NCI-H82 (cell line): ENCODE results near the gene MSMB.
"Not testable (repeated sequence)": the region's sequence is repeated elsewhere in the genome, so short reads cannot be mapped to it uniquely, and the experiment has no call there.

Source experiments
- DNase-seq: peaks from one replicate; lab custom pipeline; 2025; lab: John Stamatoyannopoulos, UW

Gene MSMB, protein sequence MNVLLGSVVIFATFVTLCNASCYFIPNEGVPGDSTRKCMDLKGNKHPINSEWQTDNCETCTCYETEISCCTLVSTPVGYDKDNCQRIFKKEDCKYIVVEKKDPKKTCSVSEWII

DNA sequence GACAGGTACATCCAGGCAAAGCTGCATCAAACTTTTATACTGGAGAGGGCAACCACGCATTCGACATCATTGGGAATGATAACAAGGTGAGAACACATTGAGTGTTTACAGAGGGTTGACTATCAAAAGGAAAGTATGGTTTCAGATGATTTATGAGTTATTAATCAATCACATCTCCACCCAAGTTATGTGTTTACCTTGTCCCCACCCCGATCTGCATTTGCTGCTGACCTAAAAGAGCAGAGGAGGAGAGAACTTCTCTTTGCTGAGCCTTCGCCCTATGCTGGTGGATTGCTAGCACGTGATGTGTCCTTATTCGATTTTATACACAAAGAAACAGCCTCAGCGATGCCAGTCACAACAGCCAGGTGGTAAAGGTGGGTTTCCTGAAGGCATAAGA lies at the start of gene MSMB:
Gene MSMB (minus strand): TSS at position 9 of the 400 bp plus-strand sequence. CDS start 32 bp downstream, outside the sequence.
- no peak for DNase-seq

GRCh38 chr10:46094931-46095750 lies 49.1 kb upstream of the MSMB start:
- DNase-seq, result no peak

GRCh38 chr10:46094197-46094500 lies 48.1 kb upstream of the MSMB start:
- no peak for DNase-seq

DNA sequence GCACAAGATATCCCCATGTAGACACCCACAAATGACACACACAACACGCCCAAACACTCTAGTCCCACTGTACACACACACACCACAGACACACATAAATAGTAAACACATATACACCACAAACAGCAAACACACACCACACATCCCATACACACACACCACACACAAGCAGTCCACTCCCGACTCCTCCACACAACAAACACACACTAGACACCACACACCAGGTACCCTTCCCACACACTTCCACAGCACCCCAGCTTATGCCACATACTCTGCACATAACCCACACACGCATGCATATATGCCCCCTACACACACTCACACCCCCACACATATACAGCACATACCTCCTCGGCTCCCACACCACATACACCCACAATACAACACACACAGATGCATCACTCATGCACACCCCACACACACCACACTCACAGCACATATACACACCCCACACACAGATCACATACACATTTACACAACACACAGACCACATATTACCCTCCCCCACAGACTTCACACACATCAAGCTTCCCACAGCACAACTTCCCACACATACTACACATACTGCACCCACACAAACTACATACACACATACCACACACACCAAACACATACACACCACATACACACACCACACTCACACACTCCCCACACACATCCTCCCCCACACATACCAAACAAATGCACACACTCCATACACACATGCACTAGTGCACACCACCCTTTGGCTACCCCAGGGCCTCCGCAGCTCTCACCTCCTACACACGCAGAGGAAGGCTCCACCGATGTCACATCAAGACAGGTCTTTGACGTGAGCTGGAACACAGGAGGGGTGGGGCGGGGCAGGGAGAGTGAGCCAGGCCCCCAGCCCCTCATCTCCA lies 47.5 kb upstream of the MSMB start:
- not testable (repeated sequence) for DNase-seq

DNA sequence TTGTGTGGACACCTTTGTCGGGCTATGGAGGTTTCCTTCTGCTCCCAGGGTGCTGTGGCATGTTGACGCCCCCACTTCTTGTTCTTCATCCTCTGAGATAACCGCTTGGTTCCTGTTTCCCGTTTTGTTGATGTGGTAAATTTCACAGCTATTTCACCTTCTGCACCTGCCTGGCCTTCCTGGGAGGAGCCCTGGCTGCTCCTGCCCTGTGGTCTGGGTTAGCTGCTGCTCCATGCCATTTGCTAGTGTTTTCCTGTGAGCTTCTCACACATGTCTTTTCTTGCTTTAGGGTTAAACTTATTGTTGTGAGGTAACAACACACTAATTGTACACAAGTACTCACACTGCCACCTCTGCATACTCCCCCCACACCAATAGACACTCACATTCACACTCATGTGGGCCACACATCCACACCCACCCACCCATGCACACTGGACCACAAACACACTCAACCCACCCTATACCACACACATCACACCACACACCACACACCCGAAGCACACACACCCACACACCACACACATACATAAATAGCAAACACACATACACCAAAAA lies 46.5 kb upstream of the MSMB start:
- no peak for DNase-seq

- DNase-seq, result no peak
These were observed 45.9 kb upstream of the MSMB start for GRCh38 chr10:46091828-46092523.

DNA sequence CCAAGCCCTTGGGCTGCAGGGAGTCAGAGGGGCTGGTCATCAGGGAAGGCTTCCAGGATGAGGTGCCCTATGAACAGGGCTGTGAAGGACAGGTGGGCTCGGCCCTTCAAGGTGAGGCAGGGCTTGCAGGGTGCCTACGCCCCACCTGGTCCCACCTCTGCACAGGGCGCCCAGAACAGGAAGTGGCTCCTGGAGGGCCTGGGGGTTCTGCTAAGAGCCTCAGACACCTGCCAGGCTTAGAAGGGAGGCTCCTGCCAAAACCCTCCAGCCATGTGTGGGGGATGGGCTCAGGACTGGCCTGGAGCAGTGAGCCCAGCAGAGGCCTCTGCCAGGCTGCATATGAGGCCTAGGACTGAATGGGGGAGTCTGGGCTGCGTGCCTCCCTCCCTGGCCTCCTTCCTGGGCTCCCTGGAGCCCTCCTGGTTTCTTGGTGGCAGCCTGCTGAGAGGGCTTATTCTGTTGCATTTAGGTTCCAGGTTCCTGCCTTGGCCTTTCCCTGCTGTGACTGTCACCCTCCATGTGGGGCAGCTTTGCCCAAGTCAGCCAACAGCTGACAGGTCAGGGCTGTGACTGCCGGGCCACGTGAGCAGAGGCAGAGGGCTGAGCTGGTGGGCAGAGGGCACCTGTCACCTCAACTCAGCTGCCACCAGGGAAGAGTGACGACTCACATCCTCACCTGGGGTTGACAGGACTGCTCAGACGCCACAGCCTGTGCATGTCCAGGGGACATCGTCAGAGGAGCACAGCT lies 45.2 kb upstream of the MSMB start:
- DNase-seq, result no peak

DNA sequence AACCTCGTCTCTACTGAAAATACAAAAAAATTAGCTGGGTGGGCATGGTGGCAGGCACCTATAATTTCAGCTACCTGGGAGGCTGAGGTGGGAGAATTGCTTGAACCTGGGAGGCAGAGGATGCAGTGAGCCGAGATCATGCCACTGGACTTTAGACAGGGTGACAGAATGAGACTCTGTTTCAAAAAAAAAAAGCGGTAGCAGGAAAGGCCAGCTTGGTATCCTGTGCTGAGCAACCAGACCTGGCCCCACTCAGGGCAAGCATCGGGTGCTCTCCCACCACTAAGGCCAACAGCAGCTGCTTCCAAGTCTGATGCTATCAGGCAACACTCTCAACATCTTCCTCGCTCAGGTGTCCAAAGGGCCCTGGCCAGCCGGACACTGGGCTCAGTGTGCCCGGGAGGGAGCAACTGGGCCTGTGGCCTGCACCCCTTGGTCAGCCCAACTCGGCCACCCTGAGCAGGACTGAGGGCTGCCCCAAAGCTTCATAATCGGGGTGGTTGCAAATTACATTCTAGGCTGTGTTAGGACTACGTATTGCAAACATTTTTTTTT lies 44.3 kb upstream of the MSMB start:
- DNase-seq, result no peak

GRCh38 chr10:46087381-46087780 lies 41.3 kb upstream of the MSMB start:
- not testable (repeated sequence) for DNase-seq

GRCh38 chr10:46084321-46085165 lies 38.5 kb upstream of the MSMB start:
- no peak for DNase-seq

GRCh38 chr10:46080886-46081285 lies 34.8 kb upstream of the MSMB start:
- DNase-seq, result no peak

- DNase-seq, result no peak
These were observed 33.9 kb upstream of the MSMB start for GRCh38 chr10:46079831-46080585.

DNA sequence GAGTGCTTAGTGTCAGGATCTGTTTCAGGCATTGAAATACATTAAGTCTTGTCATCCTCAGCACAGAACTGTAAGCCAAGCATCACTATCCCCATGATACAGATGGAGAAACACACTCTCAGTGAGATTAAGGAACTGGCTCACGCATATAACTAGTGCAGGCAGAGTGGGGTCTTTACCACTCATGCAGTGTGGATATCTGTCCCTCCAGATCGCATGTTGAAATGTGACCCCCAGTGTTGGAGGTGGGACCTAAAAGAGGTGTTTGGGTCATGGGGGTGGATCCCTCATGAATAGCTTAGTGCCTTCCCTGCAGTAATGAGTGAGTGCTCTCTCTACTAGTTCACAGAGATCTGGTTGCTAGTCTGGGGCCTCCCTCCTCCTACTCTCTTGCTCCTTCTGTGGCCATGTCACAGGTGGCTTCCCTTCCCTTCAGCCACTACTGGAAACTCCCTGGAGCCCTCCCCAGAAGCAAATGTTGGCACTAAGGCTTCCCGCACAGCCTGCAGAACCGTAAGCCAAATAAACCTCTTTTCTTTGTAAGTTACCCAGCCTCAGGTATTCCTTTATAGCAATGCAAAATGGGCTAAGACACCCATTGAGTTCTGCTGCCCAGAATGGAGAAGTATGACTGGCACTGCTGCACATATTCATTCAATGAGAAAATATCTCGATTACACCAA lies 31.8 kb upstream of the MSMB start:
- no peak for DNase-seq

GRCh38 chr10:46077141-46077554 lies 31.1 kb upstream of the MSMB start:
- DNase-seq, result no peak

- DNase-seq, result no peak
These were observed 29.8 kb upstream of the MSMB start for GRCh38 chr10:46075869-46076268.

DNA sequence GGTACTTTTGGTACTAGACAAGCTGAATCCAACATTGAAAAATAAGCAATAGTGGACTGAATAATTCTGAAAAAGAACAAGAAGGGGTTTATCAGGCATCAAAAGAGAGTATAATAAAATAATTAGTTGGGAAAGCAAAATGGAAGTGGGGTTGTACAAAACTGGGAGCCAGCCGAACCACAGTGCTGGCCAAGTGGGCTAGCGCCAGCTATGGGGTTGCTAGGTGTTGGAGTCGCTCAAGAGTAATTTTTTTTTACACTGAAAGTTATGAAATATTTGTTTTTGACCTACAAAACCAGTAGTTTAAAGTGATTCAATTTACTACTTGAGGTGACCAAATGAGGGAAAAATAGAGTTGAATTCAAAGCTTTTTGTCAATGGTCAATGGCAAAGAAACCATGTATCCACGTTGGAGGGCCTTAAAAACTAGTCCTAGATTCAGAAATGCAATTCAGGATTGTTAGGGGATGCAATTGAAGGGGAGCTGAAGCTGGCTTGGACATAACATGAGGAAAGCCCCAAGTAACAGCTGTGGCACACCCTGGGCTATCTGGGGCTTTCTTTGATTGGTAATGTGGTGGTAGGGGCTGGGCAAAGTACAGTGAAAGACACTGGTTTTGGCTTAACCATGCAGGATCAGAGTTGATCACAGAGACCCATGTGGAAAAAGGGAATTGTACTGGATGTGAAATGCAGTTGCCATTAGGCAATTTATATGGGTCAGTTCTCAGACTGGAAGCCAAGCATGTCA lies 28.3 kb upstream of the MSMB start:
- no peak for DNase-seq

GRCh38 chr10:46073564-46073963 lies 27.5 kb upstream of the MSMB start:
- DNase-seq, result no peak

GRCh38 chr10:46070749-46071148 lies 24.7 kb upstream of the MSMB start:
- no peak for DNase-seq
